Neural progenitor cell (in vitro differentiated cells): ENCODE results near the gene KLHL8. TPM values are rescaled to one million over a fixed set of nuclear protein-coding genes. Genes with fewer than 3 reads are reported as not detected.

Experiments used
- DNase-seq: peaks from one replicate; pipeline ENCODE4 v3.0.0-alpha.2; 2016; ENCODE audit warnings: low spot score
- H2AFZ ChIP-seq: fragments of 200-600 bp; sonication (generic); replicated peaks from 2 replicates; pipeline ENCODE4 v1.6.1; 2016; ENCODE audit warnings: antibody characterized with exemption
- H3F3A ChIP-seq: fragments of 200-600 bp; sonication (generic); 2 replicates; pipeline ENCODE4 v1.6.1; 2016; ENCODE audit warnings: antibody characterized with exemption, low read depth
- H3K27ac ChIP-seq: fragments of 200-600 bp; sonication (generic); 2 replicates; pipeline ENCODE4 v1.5.1; 2016; ENCODE audit warnings: mild to moderate bottlenecking
- H3K27me3 ChIP-seq: fragments of 200-600 bp; sonication (generic); 2 replicates; pipeline ENCODE4 v1.6.1; 2016; ENCODE audit warnings: mild to moderate bottlenecking, moderate library complexity
- H3K36me3 ChIP-seq: fragments of 200-600 bp; sonication (generic); 2 replicates; pipeline ENCODE4 v1.5.1; 2016
- H3K4me1 ChIP-seq: fragments of 200-600 bp; sonication (generic); 2 replicates; pipeline ENCODE4 v1.6.1; 2016; ENCODE audit warnings: mixed run types
- H3K4me2 ChIP-seq: fragments of 200-600 bp; sonication (generic); 2 replicates; pipeline ENCODE4 v1.6.1; 2016
- H3K4me3 ChIP-seq: fragments of 200-600 bp; sonication (generic); 2 replicates; pipeline ENCODE4 v1.5.1; 2016
- H3K79me2 ChIP-seq: fragments of 200-600 bp; sonication (generic); 2 replicates; pipeline ENCODE4 v1.6.1; 2016; ENCODE audit warnings: low read depth
- H3K9ac ChIP-seq: fragments of 200-600 bp; sonication (generic); 2 replicates; pipeline ENCODE4 v1.6.1; 2016
- H3K9me3 ChIP-seq: fragments of 200-600 bp; sonication (generic); 2 replicates; pipeline ENCODE4 v1.5.1; 2016; ENCODE audit warnings: low read depth
- H4K20me1 ChIP-seq: fragments of 200-600 bp; sonication (generic); 2 replicates; pipeline ENCODE4 v1.6.1; 2016; ENCODE audit warnings: low read depth
- H3K27ac Mint-ChIP-seq: 3 replicates; pipeline ENCODE4 v1.8.0; 2021; ENCODE audit warnings: mixed read lengths
- H3K27me3 Mint-ChIP-seq: 2 replicates; pipeline ENCODE4 v1.8.0; 2022; ENCODE audit warnings: low read depth, mild to moderate bottlenecking, inconsistent platforms, moderate library complexity, mixed read lengths; ENCODE audit not compliant: insufficient read depth
- H3K36me3 Mint-ChIP-seq: 3 replicates; pipeline ENCODE4 v1.8.0; 2021; ENCODE audit warnings: mixed read lengths
- H3K4me1 Mint-ChIP-seq: 3 replicates; pipeline ENCODE4 v1.8.0; 2021; ENCODE audit warnings: mixed read lengths
- H3K4me3 Mint-ChIP-seq: 3 replicates; pipeline ENCODE4 v1.8.0; 2021; ENCODE audit warnings: mild to moderate bottlenecking, moderate library complexity, mixed read lengths
- H3K9me3 Mint-ChIP-seq: 3 replicates; pipeline ENCODE4 v1.8.0; 2020; ENCODE audit warnings: mixed read lengths
- CTCF ChIP-seq: fragments of 200-600 bp; sonication (generic); IDR thresholded peaks from 2 replicates; pipeline ENCODE4 v1.5.1; 2017; ENCODE audit warnings: antibody characterized with exemption, mild to moderate bottlenecking
- EZH2 ChIP-seq: fragments of 200-600 bp; sonication (generic); IDR thresholded peaks from 2 replicates; pipeline ENCODE4 v1.6.1; 2017; ENCODE audit warnings: antibody characterized with exemption, mild to moderate bottlenecking, moderate library complexity
- EZH2phosphoT487 ChIP-seq: fragments of 200-600 bp; sonication (generic); IDR thresholded peaks from 2 replicates; pipeline ENCODE4 v1.6.1; 2017; ENCODE audit warnings: antibody characterized with exemption
- total RNA-seq: library from RNA; depleted of rRNA; stranded (reverse); fragments of >200 nt; gene quantifications from 2 replicates; pipeline ENCODE4 v1.2.3, GENCODE V29; 2015; ENCODE audit warnings: low replicate concordance

The KLHL8 gene
- total RNA-seq, 1 donor from 2014 or later, result 20.3 TPM

GRCh38 chr4:87188048-87188447 is 32.4 kb downstream of the KLHL8 start:
- no peak overlapping the region for H3K9ac ChIP-seq
- peaks cover 4% of the 10 kb centered on the region for H3K4me1 Mint-ChIP-seq
- H3K4me1 ChIP-seq, result peaks cover 20% of the 10 kb centered on the region
- H3K4me3 Mint-ChIP-seq, result no peak overlapping the region
- DNase-seq, result no peak
- no peak overlapping the region for H3K27ac Mint-ChIP-seq
- TF ChIP-seq EZH2phosphoT487, result no peak
- no peak for TF ChIP-seq EZH2
- TF ChIP-seq CTCF, result no peak
- no peak overlapping the region for H3K4me3 ChIP-seq
- H3F3A ChIP-seq, result peaks cover 4% of the 10 kb centered on the region
- no peaks in the 10 kb centered on the region for H3K9me3 Mint-ChIP-seq
- no peaks in the 10 kb centered on the region for H3K9me3 ChIP-seq
- no peaks in the 10 kb centered on the region for H3K36me3 ChIP-seq
- no peaks in the 10 kb centered on the region for H3K27me3 ChIP-seq
- peaks cover 3% of the 10 kb centered on the region for H3K27me3 Mint-ChIP-seq
- H3K79me2 ChIP-seq, result no peaks in the 10 kb centered on the region
- no peak overlapping the region for H3K27ac ChIP-seq
- no peak overlapping the region for H3K4me2 ChIP-seq
- peaks cover 8% of the 10 kb centered on the region for H3K36me3 Mint-ChIP-seq
- H2AFZ ChIP-seq, result no peak overlapping the region
- no peaks in the 10 kb centered on the region for H4K20me1 ChIP-seq

- H3K27ac Mint-ChIP-seq, result no peak overlapping the region
- Histone ChIP-seq H3K9me3 (no peaks in the 10 kb centered on the region), H2AFZ (no peak overlapping the region), H3K4me1 (peaks cover 20% of the 10 kb centered on the region), H3K4me3 (no peak overlapping the region), H3K36me3 (no peaks in the 10 kb centered on the region), H3K4me2 (no peak overlapping the region), H3K79me2 (no peaks in the 10 kb centered on the region), H4K20me1 (no peaks in the 10 kb centered on the region), H3K9ac (no peak overlapping the region), H3K27ac (peak overlapping the region; percentile 30), H3K27me3 (no peaks in the 10 kb centered on the region), H3F3A (peaks cover 4% of the 10 kb centered on the region)
- H3K4me1 Mint-ChIP-seq, result peaks cover 4% of the 10 kb centered on the region
- peaks cover 3% of the 10 kb centered on the region for H3K27me3 Mint-ChIP-seq
- no peak overlapping the region for H3K4me3 Mint-ChIP-seq
- H3K9me3 Mint-ChIP-seq, result no peaks in the 10 kb centered on the region
- TF ChIP-seq CTCF (no peak), EZH2phosphoT487 (no peak), EZH2 (no peak)
- peaks cover 10% of the 10 kb centered on the region for H3K36me3 Mint-ChIP-seq
- peak; percentile 2 for DNase-seq
These were observed 35.1 kb downstream of the KLHL8 start for GRCh38 chr4:87185146-87185870.

- H4K20me1 ChIP-seq, result no peaks in the 10 kb centered on the region
- H3F3A ChIP-seq, result peaks cover 4% of the 10 kb centered on the region
- H3K4me2 ChIP-seq, result no peak overlapping the region
- H3K27me3 ChIP-seq, result no peaks in the 10 kb centered on the region
- peaks cover 20% of the 10 kb centered on the region for H3K4me1 ChIP-seq
- H3K9me3 ChIP-seq, result no peaks in the 10 kb centered on the region
- Mint-ChIP-seq H3K4me1 (peaks cover 4% of the 10 kb centered on the region), H3K27me3 (no peaks in the 10 kb centered on the region), H3K36me3 (peaks cover 6% of the 10 kb centered on the region), H3K4me3 (no peak overlapping the region), H3K27ac (no peak overlapping the region), H3K9me3 (no peaks in the 10 kb centered on the region)
- no peaks in the 10 kb centered on the region for H3K36me3 ChIP-seq
- no peaks in the 10 kb centered on the region for H3K79me2 ChIP-seq
- H3K27ac ChIP-seq, result no peak overlapping the region
- no peak overlapping the region for H2AFZ ChIP-seq
- DNase-seq, result no peak
- no peak overlapping the region for H3K4me3 ChIP-seq
- TF ChIP-seq CTCF, result no peak
- TF ChIP-seq EZH2phosphoT487, result no peak
- TF ChIP-seq EZH2, result no peak
- no peak overlapping the region for H3K9ac ChIP-seq
These were observed 39.7 kb downstream of the KLHL8 start for GRCh38 chr4:87180767-87181166.
